ENCODE measurements around the gene CHDH. TPM values are rescaled to one million over a fixed set of nuclear protein-coding genes. Genes with fewer than 3 reads are reported as not detected.

The CHDH gene, protein sequence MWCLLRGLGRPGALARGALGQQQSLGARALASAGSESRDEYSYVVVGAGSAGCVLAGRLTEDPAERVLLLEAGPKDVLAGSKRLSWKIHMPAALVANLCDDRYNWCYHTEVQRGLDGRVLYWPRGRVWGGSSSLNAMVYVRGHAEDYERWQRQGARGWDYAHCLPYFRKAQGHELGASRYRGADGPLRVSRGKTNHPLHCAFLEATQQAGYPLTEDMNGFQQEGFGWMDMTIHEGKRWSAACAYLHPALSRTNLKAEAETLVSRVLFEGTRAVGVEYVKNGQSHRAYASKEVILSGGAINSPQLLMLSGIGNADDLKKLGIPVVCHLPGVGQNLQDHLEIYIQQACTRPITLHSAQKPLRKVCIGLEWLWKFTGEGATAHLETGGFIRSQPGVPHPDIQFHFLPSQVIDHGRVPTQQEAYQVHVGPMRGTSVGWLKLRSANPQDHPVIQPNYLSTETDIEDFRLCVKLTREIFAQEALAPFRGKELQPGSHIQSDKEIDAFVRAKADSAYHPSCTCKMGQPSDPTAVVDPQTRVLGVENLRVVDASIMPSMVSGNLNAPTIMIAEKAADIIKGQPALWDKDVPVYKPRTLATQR
- total RNA-seq (2014; rRNA removed; shearing (Covaris generic)): 8.8 and 11.7 TPM in 2 replicates

DNA sequence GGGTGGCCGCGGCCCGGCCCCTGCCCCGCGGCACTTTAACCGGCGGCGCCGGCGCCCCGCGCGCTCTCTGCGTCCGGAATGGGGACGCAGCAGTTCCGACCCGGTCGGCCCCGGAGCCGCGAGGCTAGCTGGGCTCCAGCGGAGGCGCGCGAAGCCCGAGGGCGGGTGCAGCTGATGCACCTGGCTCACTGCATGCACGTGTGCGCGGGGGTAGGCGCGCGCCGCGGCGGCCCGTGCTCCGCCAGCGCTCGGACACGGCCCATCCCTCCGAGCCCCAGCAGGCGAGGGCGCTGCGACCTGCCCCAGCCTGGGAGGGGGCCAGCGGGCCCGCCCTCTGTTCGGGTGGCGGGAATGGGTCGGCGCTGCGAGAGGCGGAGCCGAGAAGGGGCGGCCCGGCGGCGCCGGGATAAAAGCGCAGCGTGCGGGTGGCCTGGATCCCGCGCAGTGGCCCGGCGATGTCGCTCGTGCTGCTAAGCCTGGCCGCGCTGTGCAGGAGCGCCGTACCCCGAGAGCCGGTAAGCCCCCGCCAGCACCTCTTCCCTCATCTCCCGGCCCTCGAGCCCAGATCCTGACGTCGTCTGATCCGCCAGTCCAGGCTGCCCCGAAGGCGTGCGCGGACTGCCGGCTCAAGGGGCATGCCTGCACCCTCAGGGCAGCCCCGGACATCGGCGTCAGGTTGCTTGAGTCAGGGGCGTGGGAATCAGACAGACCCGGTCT, at the start of gene CHDH, which contains the start of gene IL17RB:
Gene CHDH (minus strand): TSS at position 286 of the 717 bp plus-strand sequence. CDS start 22,411 bp downstream, outside the sequence.
Gene IL17RB (plus strand): TSS at position 435 of the 717 bp plus-strand sequence. CDS start 21 bp downstream, at position 456.
- peak; percentile 93 for DNase-seq
- no peaks in the 10 kb centered on the region for H3K36me3 ChIP-seq (replicated peaks; ENCODE audit: control insufficient read depth, insufficient read depth, low read length)

DNA sequence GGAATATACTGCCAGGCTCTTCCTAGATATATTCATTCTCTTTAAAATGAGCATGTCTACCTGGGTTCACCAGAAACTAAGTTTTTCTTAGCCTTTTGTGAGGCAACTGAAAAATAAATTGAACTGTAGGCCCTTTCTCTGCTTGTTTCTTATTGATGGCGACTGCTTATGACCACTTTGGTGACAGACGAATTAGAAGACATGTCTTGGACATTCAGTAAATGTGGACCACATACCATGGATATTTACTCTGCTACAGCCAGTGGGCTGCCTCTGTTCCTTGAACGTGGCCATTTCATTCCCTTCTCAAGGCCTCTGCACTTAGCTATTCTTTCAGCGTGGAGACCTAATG, 46.0 kb upstream of the CHDH start:
- DNase-seq: no peak
- H3K4me3 ChIP-seq (ENCODE audit: insufficient read depth, low read depth, low read length): peak overlapping the region; percentile 95
- H3K36me3 ChIP-seq (replicated peaks; ENCODE audit: control insufficient read depth, insufficient read depth, low read length): no peaks in the 10 kb centered on the region
- H3K27me3 ChIP-seq (ENCODE audit: control insufficient read depth, insufficient read depth, low read length): no peaks in the 10 kb centered on the region; the same call in 1 of the 2 replicates

More for the DNA sequence above, at the start of gene CHDH, which contains the start of gene IL17RB:
- Histone ChIP-seq H3K4me3 (ENCODE audit: insufficient read depth, low read depth, low read length) (peak within 1 kb of the TSS; percentile 67), H3K27me3 (ENCODE audit: control insufficient read depth, insufficient read depth, low read length) (peaks cover 10% of the 10 kb centered on the region)

DNA sequence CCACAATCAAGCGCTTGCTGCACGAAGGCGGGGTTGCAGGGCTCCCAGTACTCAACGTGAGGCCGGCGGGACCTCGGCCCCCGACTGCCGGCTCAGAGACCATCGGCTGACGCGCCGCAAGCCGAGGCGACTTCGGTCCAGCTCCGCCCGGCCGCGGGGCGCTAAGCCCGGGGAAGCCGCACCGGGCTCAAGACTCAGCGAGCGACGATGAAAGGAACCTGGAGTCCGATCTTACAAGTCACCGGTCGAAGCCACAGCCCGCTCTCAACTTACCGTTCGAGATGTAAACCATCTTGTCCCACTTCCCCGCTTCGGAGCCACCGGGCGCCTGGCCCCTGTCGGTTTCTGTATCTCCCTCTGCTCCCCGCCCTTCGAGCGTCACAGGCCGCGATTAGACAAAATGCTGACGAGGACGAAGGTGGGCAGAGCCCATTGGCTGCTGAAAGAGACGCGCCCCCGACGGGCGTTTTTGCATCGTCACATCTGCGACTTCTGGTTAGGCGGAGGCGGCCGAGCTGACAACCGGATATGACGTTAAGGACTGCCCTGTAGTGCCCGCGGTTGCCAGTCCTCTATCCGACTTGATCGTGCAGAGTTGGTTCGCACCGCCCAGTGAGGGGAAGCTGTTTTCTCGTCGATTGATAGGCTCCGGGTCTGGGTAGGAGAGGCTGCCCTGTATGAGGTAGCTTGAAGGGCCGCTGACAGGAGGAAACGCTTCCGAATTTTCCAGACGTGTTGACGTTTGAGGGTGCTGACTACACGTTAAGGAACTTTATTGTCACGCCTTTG, 45.5 kb upstream of the CHDH start, which contains the start of gene SELENOK:
Gene SELENOK (minus strand): TSS at position 363 of the 789 bp plus-strand sequence.
- peak; percentile 89 for DNase-seq
- Histone ChIP-seq H3K4me3 (ENCODE audit: insufficient read depth, low read depth, low read length) (peak within 1 kb of the TSS; percentile 95), H3K36me3 (replicated peaks; ENCODE audit: control insufficient read depth, insufficient read depth, low read length) (peaks cover 2% of the 10 kb centered on the region), H3K27me3 (ENCODE audit: control insufficient read depth, insufficient read depth, low read length) (no peaks in the 10 kb centered on the region; the same call in 1 of the 2 replicates)

DNA sequence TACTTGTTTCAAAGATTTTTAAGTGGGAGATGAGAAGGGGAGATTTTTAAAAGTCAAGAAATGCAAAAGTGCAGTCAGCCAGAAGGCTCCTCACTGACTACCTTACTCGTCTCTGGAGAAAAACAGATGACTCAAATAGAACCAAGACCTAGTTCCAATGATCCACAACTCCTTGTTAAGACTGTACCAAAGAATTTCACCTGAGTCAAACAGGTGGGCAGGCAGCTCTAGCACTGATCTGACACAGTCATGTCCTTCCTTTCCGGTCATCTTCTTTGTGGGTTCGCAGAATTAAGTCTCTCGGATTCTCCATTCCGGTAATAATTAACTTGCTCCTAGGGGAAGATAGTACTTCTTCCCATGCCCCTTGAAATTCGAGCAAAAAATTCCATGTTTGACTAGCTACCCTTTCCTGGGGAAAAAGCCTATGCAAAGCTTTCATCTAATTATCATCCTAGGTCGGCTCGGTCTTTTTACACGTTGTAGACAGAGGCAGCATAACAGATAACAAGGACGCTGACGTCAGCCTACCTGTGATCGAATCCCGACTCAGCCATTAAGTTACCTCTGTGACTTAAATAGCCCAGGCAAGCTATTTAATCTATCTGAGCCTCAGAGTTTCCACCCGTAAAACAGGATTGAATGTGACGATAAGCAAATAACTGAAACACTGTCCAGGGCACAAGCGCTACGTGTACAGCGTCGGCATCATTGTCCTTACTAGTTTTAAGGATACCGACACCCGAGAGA, 44.7 kb upstream of the CHDH start:
- no peaks in the 10 kb centered on the region; the same call in 1 of the 2 replicates for H3K27me3 ChIP-seq (ENCODE audit: control insufficient read depth, insufficient read depth, low read length)
- peaks cover 2% of the 10 kb centered on the region for H3K36me3 ChIP-seq (replicated peaks; ENCODE audit: control insufficient read depth, insufficient read depth, low read length)
- H3K4me3 ChIP-seq (ENCODE audit: insufficient read depth, low read depth, low read length): peak overlapping the region; percentile 95
- no peak for DNase-seq

DNA sequence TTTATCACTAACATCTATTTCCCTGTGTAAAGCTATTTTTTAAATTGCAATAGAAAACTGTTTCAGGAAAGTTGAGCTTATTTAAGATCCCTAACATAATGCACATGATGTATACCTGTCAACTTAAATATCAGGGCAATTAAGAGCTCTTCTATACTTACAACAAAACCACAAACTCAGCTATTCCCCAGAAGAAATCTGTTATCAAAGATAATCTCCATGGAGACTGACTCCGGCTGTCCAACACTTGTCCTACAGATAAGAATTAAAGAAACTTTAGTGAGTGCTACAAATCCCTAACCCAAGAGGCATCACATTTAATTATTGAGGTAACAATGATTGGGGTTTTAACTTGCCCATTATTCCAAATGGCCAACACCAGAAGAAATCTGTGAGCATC, 42.0 kb upstream of the CHDH start:
- peaks cover 4% of the 10 kb centered on the region for H3K36me3 ChIP-seq (replicated peaks; ENCODE audit: control insufficient read depth, insufficient read depth, low read length)

DNA sequence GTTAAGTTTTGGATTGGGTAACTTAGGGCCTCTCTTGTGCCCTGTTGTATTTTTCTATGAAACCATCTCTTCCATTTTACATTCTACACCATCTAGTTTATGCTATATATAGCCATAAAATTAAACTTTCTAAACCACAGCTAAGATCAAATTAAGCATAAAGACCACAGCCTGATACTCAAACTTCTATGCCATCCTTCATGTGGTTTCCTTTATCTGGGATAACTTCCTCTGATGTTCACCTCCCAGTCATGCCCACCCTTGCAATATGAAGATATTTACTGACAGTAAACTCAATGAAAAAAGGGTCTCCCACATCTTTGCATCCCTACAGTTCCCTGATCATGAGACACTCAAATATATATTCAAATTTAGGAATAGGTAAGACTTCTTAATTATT, 41.2 kb upstream of the CHDH start:
- Histone ChIP-seq H3K36me3 (replicated peaks; ENCODE audit: control insufficient read depth, insufficient read depth, low read length) (peaks cover 4% of the 10 kb centered on the region), H3K27me3 (ENCODE audit: control insufficient read depth, insufficient read depth, low read length) (no peaks in the 10 kb centered on the region), H3K4me3 (ENCODE audit: insufficient read depth, low read depth, low read length) (no peak overlapping the region)
- no peak for DNase-seq

More for the DNA sequence above, 42.0 kb upstream of the CHDH start:
- DNase-seq: no peak
- no peaks in the 10 kb centered on the region for H3K27me3 ChIP-seq (ENCODE audit: control insufficient read depth, insufficient read depth, low read length)
- no peak overlapping the region for H3K4me3 ChIP-seq (ENCODE audit: insufficient read depth, low read depth, low read length)

DNA sequence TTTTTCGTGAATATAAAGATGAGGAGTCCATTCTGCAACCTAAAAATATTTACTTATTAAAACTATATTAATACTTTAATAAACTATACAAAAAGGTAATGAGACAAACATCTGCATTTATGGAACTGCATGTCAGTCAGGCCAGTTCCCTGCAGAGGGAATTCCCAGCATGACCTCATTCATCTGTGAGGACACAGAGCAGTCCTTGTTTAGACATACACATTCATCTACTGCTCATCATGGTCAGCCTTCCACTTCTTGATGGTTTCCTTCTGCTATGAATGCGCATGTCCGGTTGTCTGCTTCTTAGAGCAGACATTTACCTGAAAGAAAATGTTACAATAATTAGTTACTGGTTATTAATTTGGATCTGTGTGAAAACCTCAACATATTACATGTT, 39.0 kb upstream of the CHDH start:
- H3K27me3 ChIP-seq (ENCODE audit: control insufficient read depth, insufficient read depth, low read length): no peaks in the 10 kb centered on the region
- no peak for DNase-seq
- peaks cover 4% of the 10 kb centered on the region for H3K36me3 ChIP-seq (replicated peaks; ENCODE audit: control insufficient read depth, insufficient read depth, low read length)
- H3K4me3 ChIP-seq (ENCODE audit: insufficient read depth, low read depth, low read length): no peak overlapping the region

DNA sequence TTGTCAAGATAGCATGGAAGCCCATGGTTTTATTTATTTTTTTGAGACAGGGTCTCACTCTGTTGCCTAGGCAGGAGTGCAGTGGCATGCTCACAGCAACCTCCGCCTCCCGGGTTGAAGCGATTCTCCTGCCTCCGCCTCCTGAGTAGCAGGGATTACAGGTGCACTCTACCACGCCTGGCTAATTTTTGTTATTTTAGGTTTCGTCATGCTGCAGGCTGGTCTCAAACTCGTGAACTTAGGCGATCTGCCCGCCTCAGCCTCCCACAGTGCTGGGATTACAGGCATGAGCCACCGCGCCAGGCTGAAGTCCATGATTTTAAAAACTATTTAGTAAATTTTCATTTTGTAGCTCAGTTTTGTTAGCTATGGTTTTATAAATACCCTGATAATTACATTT, 38.4 kb upstream of the CHDH start:
- peaks cover 7% of the 10 kb centered on the region for H3K36me3 ChIP-seq (replicated peaks; ENCODE audit: control insufficient read depth, insufficient read depth, low read length)
- DNase-seq: no peak
- H3K4me3 ChIP-seq (ENCODE audit: insufficient read depth, low read depth, low read length): no peak overlapping the region
- H3K27me3 ChIP-seq (ENCODE audit: control insufficient read depth, insufficient read depth, low read length): no peaks in the 10 kb centered on the region

DNA sequence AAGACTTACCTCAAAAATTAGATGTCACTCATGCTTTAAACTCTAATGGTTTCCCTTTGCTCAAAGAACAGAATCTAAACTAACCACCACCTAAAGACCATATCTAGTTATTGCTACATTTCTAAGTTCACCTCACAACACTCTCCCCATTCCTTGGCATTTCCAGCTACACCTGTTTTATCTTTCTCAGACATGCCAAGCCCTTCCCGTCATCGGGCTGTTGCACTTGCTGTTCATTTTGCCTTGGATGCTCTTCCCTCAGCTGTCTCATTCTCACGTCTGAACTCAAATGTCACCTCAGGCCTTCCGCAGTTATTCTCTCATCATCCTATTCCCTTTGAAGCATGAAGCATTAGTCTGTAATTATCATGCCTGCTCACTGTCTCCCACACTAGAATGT, 36.8 kb upstream of the CHDH start:
- Histone ChIP-seq H3K36me3 (replicated peaks; ENCODE audit: control insufficient read depth, insufficient read depth, low read length) (peaks cover 13% of the 10 kb centered on the region), H3K4me3 (ENCODE audit: insufficient read depth, low read depth, low read length) (no peak overlapping the region), H3K27me3 (ENCODE audit: control insufficient read depth, insufficient read depth, low read length) (no peaks in the 10 kb centered on the region)
- no peak for DNase-seq

DNA sequence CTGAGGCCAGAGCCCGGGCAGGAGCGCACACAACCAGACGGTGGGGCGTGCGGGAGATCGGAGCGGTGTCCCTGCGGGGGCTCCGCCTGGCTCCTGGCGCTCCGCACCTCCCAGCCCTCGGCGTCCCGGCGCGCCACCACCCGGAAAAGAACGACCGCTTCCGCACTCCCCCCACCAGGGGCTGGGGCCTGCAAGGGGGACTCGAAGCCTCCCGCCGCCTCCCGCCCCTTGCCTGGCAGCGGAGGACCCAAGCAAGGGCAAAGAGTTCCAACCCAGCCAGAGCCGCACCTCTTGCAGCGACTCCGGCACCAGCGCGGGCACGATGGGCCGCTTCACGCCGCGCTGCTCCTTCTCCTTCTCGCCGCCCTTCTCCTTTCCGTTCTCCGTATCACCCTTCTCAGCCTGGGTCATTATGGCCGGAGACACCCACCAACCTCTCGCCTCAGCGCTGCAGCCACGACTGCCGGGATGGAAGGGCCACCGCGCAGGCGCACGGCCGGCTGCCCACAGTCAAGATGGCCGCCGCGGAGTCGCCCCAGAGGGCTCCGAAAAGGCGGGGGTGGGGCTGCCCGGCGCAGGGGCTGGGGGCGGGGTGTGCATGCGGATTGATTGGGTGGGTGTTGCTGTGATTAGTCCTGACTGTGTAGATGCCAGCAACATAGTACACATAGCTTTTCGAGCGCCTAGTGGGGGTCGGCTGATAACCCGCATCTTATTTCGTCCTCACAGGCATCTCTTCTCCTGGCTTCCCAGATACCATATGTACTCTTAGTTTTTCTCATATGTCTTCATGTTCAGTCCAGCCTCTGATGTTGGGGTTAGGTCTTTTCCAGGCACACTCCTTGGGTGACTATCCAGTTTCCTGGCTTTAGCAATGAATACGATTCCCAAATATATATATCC, 35.7 kb upstream of the CHDH start, which contains the start of gene ACTR8:
Gene ACTR8 (minus strand): TSS at position 462 of the 903 bp plus-strand sequence. CDS start 51 bp downstream, at position 411.
- H3K36me3 ChIP-seq (replicated peaks; ENCODE audit: control insufficient read depth, insufficient read depth, low read length): peaks cover 20% of the 10 kb centered on the region
- H3K4me3 ChIP-seq (ENCODE audit: insufficient read depth, low read depth, low read length): peak within 1 kb of the TSS; percentile 74
- DNase-seq: peak; percentile 97
- H3K27me3 ChIP-seq (ENCODE audit: control insufficient read depth, insufficient read depth, low read length): no peaks in the 10 kb centered on the region

DNA sequence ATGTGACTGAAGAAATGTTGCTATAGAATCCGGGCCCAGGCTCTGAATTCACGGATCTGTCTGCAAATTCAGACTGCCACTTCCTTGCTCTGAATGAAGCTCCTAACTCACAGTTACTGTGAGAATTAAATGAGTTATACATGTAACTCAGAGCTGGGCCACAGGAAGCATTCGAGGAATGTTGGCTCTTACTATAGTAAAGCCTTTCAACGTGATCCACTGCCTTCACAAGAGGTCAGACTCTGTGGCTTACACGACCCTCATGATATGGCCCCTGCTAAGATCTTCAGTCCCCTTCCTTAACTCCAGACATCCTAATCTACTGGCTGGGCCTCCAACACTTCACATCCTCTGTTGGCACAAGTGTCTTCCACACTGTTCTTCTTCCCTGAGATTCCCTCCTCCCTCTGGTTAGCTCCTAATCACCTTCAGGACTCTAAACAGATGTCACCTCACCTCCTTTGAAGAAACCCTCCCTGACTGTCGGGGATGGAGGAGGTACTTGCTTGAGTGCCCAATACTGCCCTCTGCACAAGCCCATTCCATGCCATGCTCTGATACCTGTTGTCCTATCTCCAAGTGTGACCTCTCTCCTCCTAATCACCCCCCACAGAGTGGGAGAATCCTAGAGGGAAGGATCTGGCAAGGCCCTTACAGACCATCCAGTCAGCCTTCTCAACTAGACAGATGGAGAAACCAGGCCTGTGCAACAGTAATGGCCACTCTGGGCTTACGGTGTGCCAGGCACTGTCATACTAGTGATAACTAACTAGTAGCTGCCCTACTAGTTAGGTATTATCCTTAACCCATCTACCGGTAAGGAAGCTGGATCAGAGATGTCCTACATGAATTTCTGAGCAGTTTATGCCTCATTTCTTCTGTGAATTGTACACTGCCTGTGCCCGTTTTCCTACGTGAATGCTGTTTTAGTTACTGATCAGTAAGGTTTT, 34.5 kb upstream of the CHDH start:
- Histone ChIP-seq H3K27me3 (ENCODE audit: control insufficient read depth, insufficient read depth, low read length) (no peaks in the 10 kb centered on the region), H3K36me3 (replicated peaks; ENCODE audit: control insufficient read depth, insufficient read depth, low read length) (peaks cover 20% of the 10 kb centered on the region), H3K4me3 (ENCODE audit: insufficient read depth, low read depth, low read length) (peak overlapping the region; percentile 74)
- peak; percentile 34 for DNase-seq
